ENCODE data around the gene CFAP43. TPM values are rescaled to one million over a fixed set of nuclear protein-coding genes. Genes with fewer than 3 reads are reported as not detected.

CFAP43 gene
- total and polyA plus RNA-seq, 10 of the 15 experiments (the other 5 are each of a cell fraction or from before 2014, with no cell fraction given): 0.06 to 0.14 (median 0.10) TPM; not detected in 5

GRCh38 chr10:104254493-104255310 lies 22.5 kb upstream of the CFAP43 start, which contains the start of gene GSTO1 (continued):
- TF ChIP-seq ZBTB11 (CRISPR knock-in tag; IDR thresholded peaks at IDR 0.05) (no peak; the same call in 1 of the 2 replicates), BCLAF1 (IDR thresholded peaks at IDR 0.05) (no peak), CBX3 (IDR thresholded peaks at IDR 0.05; ENCODE audit: borderline replicate concordance, low read depth) (no peak), TAF1 (IDR thresholded peaks at IDR 0.05; ENCODE audit: borderline replicate concordance, low read depth, low read length) (peak; percentile 92), KAT2A (conservative IDR thresholded peaks at IDR 0.05; ENCODE audit: control insufficient read depth, low read depth, low read length) (no peak), CBX5 (IDR thresholded peaks at IDR 0.05; ENCODE audit: low read depth) (no peak), CHD2 (IDR thresholded peaks at IDR 0.05; ENCODE audit: borderline replicate concordance, low read depth, low read length) (peak; percentile 18; the same call in 1 of the 2 replicates), NFXL1 (IDR thresholded peaks at IDR 0.05; ENCODE audit: borderline replicate concordance) (no peak), JUNB (IDR thresholded peaks at IDR 0.05) (no peak), KLF5 (IDR thresholded peaks at IDR 0.05; ENCODE audit: partially characterized antibody) (no peak), PBX3 (IDR thresholded peaks at IDR 0.05; ENCODE audit: insufficient replicate concordance, low read depth, low read length) (no peak), TARDBP (IDR thresholded peaks at IDR 0.05; ENCODE audit: borderline replicate concordance) (no peak), MAX (IDR thresholded peaks at IDR 0.05; ENCODE audit: low read depth, low read length) (peak; percentile 53; the same call in 1 of the 2 replicates), DPF2 (IDR thresholded peaks at IDR 0.05) (no peak; the same call in 1 of the 2 replicates), SUZ12 (IDR thresholded peaks at IDR 0.05; ENCODE audit: unreplicated experiment) (no peak), RAD21 (IDR thresholded peaks at IDR 0.05; ENCODE audit: insufficient read depth, low read depth, low read length) (no peak), SMC3 (IDR thresholded peaks at IDR 0.05; ENCODE audit: borderline replicate concordance, low read length) (no peak), ZNF622 (IDR thresholded peaks at IDR 0.05) (no peak), PAX8 (IDR thresholded peaks at IDR 0.05) (no peak), POLR2A (IDR thresholded peaks at IDR 0.05; ENCODE audit: low read depth, low read length) (peak; percentile 94), BRCA1 (IDR thresholded peaks at IDR 0.05; ENCODE audit: low read depth, low read length) (no peak)

Data from GM12878 (cell line).